Ascending aorta (tissue), 2 donors: ENCODE data around the gene SLC2A13. TPM values are rescaled to one million over a fixed set of nuclear protein-coding genes. Genes with fewer than 3 reads are reported as not detected.

Source experiments
- DNase-seq, 2 donors: peaks; one replicate each; pipeline ENCODE4 v3.0.0-alpha.2; 2019; ENCODE audit warnings: low spot score in 2 of 2
- H3K27ac ChIP-seq, 2 donors: fragments of 200-600 bp; sonication (generic); one replicate each; pipeline ENCODE4 v1.5.1; 2016 to 2017; ENCODE audit warnings: mild to moderate bottlenecking in 1 of 2
- H3K27me3 ChIP-seq: fragments of 200-600 bp; sonication (generic); one replicate; pipeline ENCODE4 v1.5.1; 2017
- H3K36me3 ChIP-seq, 2 donors: fragments of 200-600 bp; sonication (generic); one replicate each; pipeline ENCODE4 v1.5.1; 2016
- H3K4me1 ChIP-seq, 2 donors: fragments of 200-600 bp; sonication (generic); one replicate each; pipeline ENCODE4 v1.5.1; 2016 to 2017; ENCODE audit warnings: mild to moderate bottlenecking in 1 of 2
- H3K4me3 ChIP-seq, 2 donors: fragments of 200-600 bp; sonication (generic); one replicate each; pipeline ENCODE4 v1.5.1; 2016 to 2017; ENCODE audit warnings: mild to moderate bottlenecking in 1 of 2
- H3K9me3 ChIP-seq, 2 donors: fragments of 200-600 bp; sonication (generic); one replicate each; pipeline ENCODE4 v1.5.1; 2016
- intact Hi-C: fragments of 100-400 bp; cut with DNase I; formaldehyde crosslinking; loops from one replicate; pipeline ENCODE4 v1.15.1; 2023
- total RNA-seq: library from RNA; depleted of rRNA; stranded (reverse); fragments of >200 nt; gene quantifications from one replicate; pipeline ENCODE4 v1.1.0, GENCODE V29; 2016
- TF ChIP-seq, protein P1 (sequence below), 3 experiments: fragments of 200-600 bp in 2 of 3; fragments of 450-650 bp in 1 of 3; sonication (generic) in 2 of 3; IDR thresholded peaks; one replicate each; pipeline ENCODE4 v1.5.1; 2016 to 2019; ENCODE audit warnings: antibody characterized with exemption in 3 of 3, mild to moderate bottlenecking in 1 of 3, moderate library complexity in 1 of 3

Gene SLC2A13
- total RNA-seq, 1 donor from 2014 or later: 23.5 TPM

DNA sequence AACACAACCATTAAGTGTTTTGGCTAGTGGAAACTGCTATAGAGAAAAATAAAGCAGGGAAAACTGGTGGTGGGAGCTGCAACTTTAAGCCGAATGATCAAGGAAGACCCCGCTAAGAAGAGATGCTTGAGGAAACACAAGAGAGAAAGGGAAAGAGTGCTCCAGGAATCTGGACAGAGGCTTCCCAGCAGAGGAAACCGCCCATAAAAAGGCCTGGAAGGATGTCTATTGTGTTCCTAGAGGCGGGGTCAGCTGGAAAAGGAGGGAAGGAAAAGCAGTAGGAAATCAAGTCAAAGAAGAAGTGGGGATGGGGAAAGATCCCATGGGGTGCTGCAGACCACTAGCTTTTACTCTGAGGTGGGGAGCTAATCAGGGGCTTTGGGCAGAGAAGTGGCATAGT lies 12.4 kb downstream of the SLC2A13 start:
- no peak for DNase-seq
- TF ChIP-seq, protein P1, sequence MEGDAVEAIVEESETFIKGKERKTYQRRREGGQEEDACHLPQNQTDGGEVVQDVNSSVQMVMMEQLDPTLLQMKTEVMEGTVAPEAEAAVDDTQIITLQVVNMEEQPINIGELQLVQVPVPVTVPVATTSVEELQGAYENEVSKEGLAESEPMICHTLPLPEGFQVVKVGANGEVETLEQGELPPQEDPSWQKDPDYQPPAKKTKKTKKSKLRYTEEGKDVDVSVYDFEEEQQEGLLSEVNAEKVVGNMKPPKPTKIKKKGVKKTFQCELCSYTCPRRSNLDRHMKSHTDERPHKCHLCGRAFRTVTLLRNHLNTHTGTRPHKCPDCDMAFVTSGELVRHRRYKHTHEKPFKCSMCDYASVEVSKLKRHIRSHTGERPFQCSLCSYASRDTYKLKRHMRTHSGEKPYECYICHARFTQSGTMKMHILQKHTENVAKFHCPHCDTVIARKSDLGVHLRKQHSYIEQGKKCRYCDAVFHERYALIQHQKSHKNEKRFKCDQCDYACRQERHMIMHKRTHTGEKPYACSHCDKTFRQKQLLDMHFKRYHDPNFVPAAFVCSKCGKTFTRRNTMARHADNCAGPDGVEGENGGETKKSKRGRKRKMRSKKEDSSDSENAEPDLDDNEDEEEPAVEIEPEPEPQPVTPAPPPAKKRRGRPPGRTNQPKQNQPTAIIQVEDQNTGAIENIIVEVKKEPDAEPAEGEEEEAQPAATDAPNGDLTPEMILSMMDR (IDR thresholded peaks at IDR 0.05): no peak
- Histone ChIP-seq H3K9me3 (no peaks in the 10 kb centered on the region), H3K4me1 (no peaks in the 10 kb centered on the region), H3K27ac (no peak overlapping the region), H3K27me3 (no peaks in the 10 kb centered on the region), H3K36me3 (peaks cover 0 to 3% of the 10 kb centered on the region in 2 donors), H3K4me3 (no peak overlapping the region)
- intact Hi-C loops: no loop called here

DNA sequence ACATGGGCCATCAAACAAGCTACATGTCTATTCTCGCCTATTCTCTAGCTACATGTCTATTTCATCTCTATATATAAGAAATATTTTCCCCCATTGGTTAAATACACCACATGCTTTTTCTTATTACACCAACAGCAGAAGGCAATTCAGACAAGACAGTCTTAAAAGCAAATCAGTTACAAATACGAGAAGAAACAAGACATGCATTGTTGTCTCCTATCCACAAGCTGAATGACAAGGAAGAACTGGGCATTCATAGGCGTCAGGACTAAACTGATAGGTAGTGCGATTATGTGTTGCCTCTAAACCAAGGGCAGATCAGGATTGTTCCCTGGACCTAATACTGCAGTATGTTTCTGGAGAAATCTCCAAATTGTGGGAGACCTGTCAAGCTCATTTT lies 19.4 kb downstream of the SLC2A13 start:
- TF ChIP-seq, protein P1 (IDR thresholded peaks at IDR 0.05): no peak
- H3K4me1 ChIP-seq: no peaks in the 10 kb centered on the region
- no peaks in the 10 kb centered on the region for H3K27me3 ChIP-seq
- H3K27ac ChIP-seq: no peak overlapping the region
- no peak for DNase-seq
- H3K36me3 ChIP-seq: peaks cover 0 to 3% of the 10 kb centered on the region in 2 donors
- H3K9me3 ChIP-seq: no peaks in the 10 kb centered on the region
- no peak overlapping the region for H3K4me3 ChIP-seq
- intact Hi-C loops: no loop called here

DNA sequence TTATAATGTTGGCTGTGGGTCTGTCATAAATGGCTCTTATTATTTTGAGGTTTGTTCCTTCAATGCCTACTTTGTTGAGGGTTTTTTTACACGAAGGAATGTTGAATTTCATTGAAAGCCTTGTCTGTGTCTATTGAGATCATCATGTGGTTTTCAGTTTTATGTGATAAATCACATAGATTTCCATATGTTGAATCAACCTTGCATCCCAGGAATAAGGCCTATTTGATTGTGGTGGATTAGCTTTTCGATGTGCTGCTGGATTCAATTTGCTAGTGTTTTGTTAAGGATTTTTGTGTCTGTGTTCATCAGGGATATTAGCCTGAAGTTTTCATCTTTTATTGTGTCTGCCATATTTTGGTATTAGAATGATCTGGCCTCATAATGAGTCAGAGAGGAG lies 27.6 kb downstream of the SLC2A13 start:
- TF ChIP-seq, protein P1 (IDR thresholded peaks at IDR 0.05): no peak
- no peak for DNase-seq
- no peaks in the 10 kb centered on the region for H3K27me3 ChIP-seq

DNA sequence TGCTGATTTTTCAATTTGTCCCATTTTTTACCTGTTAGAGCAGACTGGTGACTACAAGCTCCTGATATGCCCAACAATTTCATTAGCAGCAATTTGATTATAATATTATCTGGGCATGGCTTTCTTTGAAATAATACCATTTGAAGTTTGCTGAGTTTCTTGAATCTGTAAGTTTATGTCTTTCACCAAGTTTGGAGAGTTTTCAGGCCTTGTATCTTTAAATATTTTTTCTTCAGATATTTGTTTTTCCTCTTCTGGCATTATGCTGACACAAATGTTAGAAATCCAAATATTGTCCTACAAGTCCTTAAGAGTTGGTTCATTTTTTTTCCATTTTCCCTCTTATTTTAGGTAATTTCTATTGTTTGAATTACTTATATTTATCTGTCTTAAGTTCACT lies 30.4 kb downstream of the SLC2A13 start:
- no peaks in the 10 kb centered on the region for H3K27me3 ChIP-seq
- H3K4me3 ChIP-seq: no peak overlapping the region
- DNase-seq: no peak
- H3K4me1 ChIP-seq: no peaks in the 10 kb centered on the region
- H3K36me3 ChIP-seq: no peaks in the 10 kb centered on the region
- H3K27ac ChIP-seq: no peak overlapping the region
- TF ChIP-seq, protein P1 (IDR thresholded peaks at IDR 0.05): no peak
- intact Hi-C loops: no loop called here
- H3K9me3 ChIP-seq: peaks cover 0 to 34% of the 10 kb centered on the region in 2 donors

More for the DNA sequence above, 27.6 kb downstream of the SLC2A13 start:
- Histone ChIP-seq H3K27ac (no peak overlapping the region), H3K4me3 (no peak overlapping the region), H3K36me3 (no peaks in the 10 kb centered on the region), H3K9me3 (peaks cover 0 to 34% of the 10 kb centered on the region in 2 donors), H3K4me1 (no peaks in the 10 kb centered on the region)
- intact Hi-C loops: no loop called here

DNA sequence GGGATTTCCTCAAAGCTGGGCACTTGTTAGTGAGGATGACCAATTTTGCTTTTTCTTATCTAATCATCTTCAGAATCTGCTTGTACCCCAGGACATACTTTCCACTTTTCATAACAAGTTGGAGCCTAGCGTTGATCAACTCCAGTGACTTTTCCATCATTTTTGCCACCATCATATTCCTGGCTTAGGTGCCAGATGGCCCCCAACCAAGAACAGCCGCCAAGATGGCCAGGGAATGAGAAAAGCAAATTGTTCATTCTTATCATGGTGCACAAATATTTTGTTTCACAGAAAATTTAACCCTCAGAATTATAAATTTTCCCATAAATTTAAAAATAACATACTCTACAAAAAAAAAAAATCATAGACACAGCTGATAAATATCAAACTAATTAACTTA lies 37.5 kb downstream of the SLC2A13 start:
- Histone ChIP-seq H3K9me3 (no peaks in the 10 kb centered on the region), H3K4me3 (no peak overlapping the region)

More for the DNA sequence above, 37.5 kb downstream of the SLC2A13 start:
- no peaks in the 10 kb centered on the region for H3K36me3 ChIP-seq
- H3K4me1 ChIP-seq: no peaks in the 10 kb centered on the region
- DNase-seq: no peak
- TF ChIP-seq, protein P1 (IDR thresholded peaks at IDR 0.05): no peak
- H3K27ac ChIP-seq: no peak overlapping the region
- intact Hi-C loops: loop anchor here (5.0 kb wide), 1 partner anchor 39 kb away; the partner anchor contains the start of gene SLC2A13
- H3K27me3 ChIP-seq: no peaks in the 10 kb centered on the region
